Liver (tissue), 9 donors: ENCODE measurements around the gene S100Z. TPM values are rescaled to one million over a fixed set of nuclear protein-coding genes. Genes with fewer than 3 reads are reported as not detected.
"Not testable (repeated sequence)": the region's sequence is repeated elsewhere in the genome, so short reads cannot be mapped to it uniquely, and the experiment has no call there.

Source experiments
- DNase-seq: peaks from one replicate; pipeline ENCODE4 v3.0.0-alpha.2; 2017; ENCODE audit warnings: low spot score
- H3K27ac ChIP-seq, 2 donors: one replicate each; pipeline ENCODE4 v1.7.0; 2013; ENCODE audit warnings: inconsistent platforms in 2 of 2, low read length in 2 of 2, control low read depth in 1 of 2, low read depth in 1 of 2, mild to moderate bottlenecking in 1 of 2
- H3K27me3 ChIP-seq, 4 donors: one replicate each; pipeline versions ENCODE4 v1.6.1 to v1.7.0; 2013; ENCODE audit warnings: low read length in 3 of 4, inconsistent platforms in 1 of 4, mild to moderate bottlenecking in 1 of 4, moderate library complexity in 1 of 4; ENCODE audit not compliant: control insufficient read depth in 4 of 4, insufficient read depth in 4 of 4
- H3K36me3 ChIP-seq, 4 donors: one replicate each; pipeline versions ENCODE4 v1.6.1 to v1.7.0; 2013; ENCODE audit warnings: low read length in 3 of 4, mild to moderate bottlenecking in 3 of 4, low read depth in 1 of 4, moderate library complexity in 1 of 4; ENCODE audit not compliant: control insufficient read depth in 4 of 4, insufficient read depth in 3 of 4
- H3K4me1 ChIP-seq, 4 donors: one replicate each; pipeline versions ENCODE4 v1.6.1 to v1.7.0; 2013; ENCODE audit warnings: low read length in 3 of 4, mild to moderate bottlenecking in 3 of 4, moderate library complexity in 1 of 4; ENCODE audit not compliant: control insufficient read depth in 4 of 4, insufficient read depth in 4 of 4
- H3K4me3 ChIP-seq, 3 donors: one replicate each; pipeline versions ENCODE4 v1.6.1 to v1.7.0; 2013; ENCODE audit warnings: low read length in 3 of 3, control low read depth in 1 of 3, low read depth in 1 of 3, mild to moderate bottlenecking in 1 of 3
- H3K9ac ChIP-seq, 2 donors: one replicate each; pipeline ENCODE4 v1.7.0; 2013; ENCODE audit warnings: low read length in 2 of 2, mild to moderate bottlenecking in 2 of 2, moderate library complexity in 2 of 2, control low read depth in 1 of 2, low read depth in 1 of 2
- H3K9me3 ChIP-seq, 4 donors: one replicate each; pipeline versions ENCODE4 v1.6.1 to v1.7.0; 2013; ENCODE audit warnings: low read length in 3 of 4; ENCODE audit not compliant: control insufficient read depth in 4 of 4
- FOXA1 ChIP-seq: IDR thresholded peaks from 2 replicates; pipeline ENCODE4 v1.6.1; 2016; ENCODE audit warnings: antibody characterized with exemption
- GABPA ChIP-seq, 2 donors: IDR thresholded peaks in 1 of 2; conservative IDR thresholded peaks in 1 of 2; 2 replicates each; pipeline ENCODE4 v1.6.1; 2016; ENCODE audit warnings: antibody characterized with exemption in 2 of 2, mild to moderate bottlenecking in 1 of 2, moderate library complexity in 1 of 2
- HNF4A ChIP-seq, 2 donors: conservative IDR thresholded peaks; 2 replicates each; pipeline ENCODE4 v1.6.1; 2016; ENCODE audit warnings: antibody characterized with exemption in 2 of 2, mild to moderate bottlenecking in 2 of 2
- HNF4G ChIP-seq: IDR thresholded peaks from 2 replicates; pipeline ENCODE4 v1.6.1; 2016; ENCODE audit warnings: antibody characterized with exemption
- JUND ChIP-seq, 2 donors: IDR thresholded peaks; 2 replicates each; pipeline ENCODE4 v1.6.1; 2016; ENCODE audit warnings: antibody characterized with exemption in 2 of 2
- NR2F2 ChIP-seq: IDR thresholded peaks from 2 replicates; pipeline ENCODE4 v1.6.1; 2016; ENCODE audit warnings: antibody characterized with exemption
- RAD21 ChIP-seq, 2 donors: IDR thresholded peaks; 2 replicates each; pipeline ENCODE4 v1.6.1; 2016; ENCODE audit warnings: antibody characterized with exemption in 2 of 2, mild to moderate bottlenecking in 2 of 2
- RXRA ChIP-seq, 2 donors: IDR thresholded peaks; 2 replicates each; pipeline ENCODE4 v1.6.1; 2017 to 2018; ENCODE audit warnings: antibody characterized with exemption in 2 of 2, mild to moderate bottlenecking in 1 of 2
- SP1 ChIP-seq: IDR thresholded peaks from 2 replicates; pipeline ENCODE4 v1.6.1; 2018; ENCODE audit warnings: antibody characterized with exemption, mild to moderate bottlenecking
- YY1 ChIP-seq: IDR thresholded peaks from 2 replicates; pipeline ENCODE4 v1.6.1; 2016; ENCODE audit warnings: antibody characterized with exemption, mild to moderate bottlenecking
- WGBS: extraction: QIAGEN DNeasy Blood & Tissue Kit; methylation state at CpG from one replicate; pipeline ENCODE4 v1.1.7; 2013; 5-methylcytosine and 5-hydroxymethylcytosine counted together
- polyA plus RNA-seq, 2 donors: library from polyadenylated mRNA; stranded (reverse) in 1 of 2; unstranded in 1 of 2; fragments of 200-250 nt in 1 of 2; fragments of >200 nt in 1 of 2; fragmentation: Nextera tagmentation in 1 of 2; extraction: Ambion mirVana in 1 of 2; gene quantifications; one replicate each; pipeline versions ENCODE4 v1.2.1 to v1.2.3, GENCODE V29; 2013 to 2015
- total RNA-seq, 2 donors: library from RNA; depleted of rRNA; stranded (reverse); fragments of >200 nt; gene quantifications; one replicate each; pipeline ENCODE4 v1.2.3, GENCODE V29; 2014
- TF ChIP-seq, protein P1 (sequence below): IDR thresholded peaks from 2 replicates; pipeline ENCODE4 v1.6.1; 2016; ENCODE audit warnings: antibody characterized with exemption
- TF ChIP-seq, protein P2 (sequence below): IDR thresholded peaks from 2 replicates; pipeline ENCODE4 v1.6.1; 2016; ENCODE audit warnings: antibody characterized with exemption, mild to moderate bottlenecking
- TF ChIP-seq, protein P3 (sequence below): IDR thresholded peaks from 2 replicates; pipeline ENCODE4 v1.6.1; 2016; ENCODE audit warnings: antibody characterized with exemption
- TF ChIP-seq, protein P4 (sequence below): fragments of 150-350 bp; IDR thresholded peaks from 2 replicates; pipeline ENCODE4 v1.5.1; 2017; ENCODE audit warnings: improper control_type of control experiment, low read depth, low read length; ENCODE audit not compliant: missing input control
- donor health status: healthy.
- donor health status: healthy.
- donor health status: healthy.
- donor health status: healthy.
- donor health status: healthy.

S100Z gene
- total and polyA plus RNA-seq, 4 donors, result 0.05 to 0.33 (median 0.33) TPM; not detected in 1

DNA sequence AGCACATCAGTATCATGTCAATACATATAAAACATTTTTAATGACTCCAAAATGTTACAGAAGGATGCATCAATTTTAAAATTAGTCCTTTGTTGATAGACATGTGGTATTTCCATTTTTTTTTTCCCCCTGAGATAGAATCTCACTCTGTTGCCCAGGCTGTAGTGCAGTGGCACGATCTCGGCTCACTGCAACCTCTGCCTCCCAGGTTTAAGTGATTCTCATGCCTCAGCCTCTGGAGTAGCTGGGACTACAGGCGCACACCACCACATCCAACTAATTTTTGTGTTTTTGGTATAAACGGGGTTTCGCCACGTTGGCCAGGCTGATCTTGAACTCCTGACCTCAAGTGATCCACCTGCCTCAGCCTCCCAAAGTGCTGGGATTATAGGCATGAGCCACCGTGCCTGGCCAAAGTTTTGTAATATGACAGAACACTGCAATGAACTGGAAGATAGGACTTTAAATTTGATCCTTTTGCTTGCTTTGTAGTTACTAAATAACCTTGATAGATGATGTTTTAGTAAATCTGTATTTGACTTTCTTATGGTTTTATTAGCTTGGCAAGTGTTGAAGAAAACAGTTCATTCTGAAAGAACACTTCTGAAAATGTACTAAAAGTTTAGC, 27.6 kb upstream of the S100Z start:
- peak overlapping the region in 1 of 2 donors; percentile 27 for H3K27ac ChIP-seq
- 53% methylated on average over 7 of the region's 7 CpGs for WGBS

DNA sequence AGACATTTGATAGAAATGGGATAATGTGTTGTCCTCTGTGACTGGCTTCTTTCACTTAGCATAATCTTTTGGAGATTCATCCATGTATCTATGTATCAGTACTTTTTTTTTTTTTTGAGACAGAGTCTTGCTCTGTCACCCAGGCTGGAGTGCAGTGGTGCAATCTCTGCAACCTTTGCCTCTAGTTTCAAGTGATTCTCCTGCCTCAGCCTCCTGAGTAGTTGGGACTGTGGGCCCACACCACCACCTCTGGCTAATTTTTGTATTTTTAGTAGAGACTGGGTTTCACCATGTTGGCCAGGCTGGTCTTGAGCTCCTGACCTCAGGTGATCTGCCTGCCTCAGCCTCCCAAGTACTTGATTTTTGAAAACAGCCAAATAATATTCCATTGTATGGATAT, 23.4 kb upstream of the S100Z start:
- TF ChIP-seq HNF4A (conservative IDR thresholded peaks at IDR 0.05), result peak; percentile 37 to 46
- DNase-seq, H3K27me3 ChIP-seq, H3K9ac ChIP-seq, H3K4me3 ChIP-seq, H3K36me3 ChIP-seq, H3K27ac ChIP-seq, H3K9me3 ChIP-seq: not testable (repeated sequence)
- peaks cover 3 to 11% (median 6%) of the 10 kb centered on the region in 4 donors for H3K4me1 ChIP-seq

More for the DNA sequence above, 27.6 kb upstream of the S100Z start:
- peaks cover 11 to 35% (median 27%) of the 10 kb centered on the region in 4 donors for H3K4me1 ChIP-seq
- H3K36me3 ChIP-seq, H3K9ac ChIP-seq, H3K27me3 ChIP-seq, H3K9me3 ChIP-seq, DNase-seq, H3K4me3 ChIP-seq: not testable (repeated sequence)
- TF ChIP-seq YY1 (peak; percentile 37), JUND (IDR thresholded peaks at IDR 0.05) (peak; percentile 20 to 42), HNF4A (conservative IDR thresholded peaks at IDR 0.05) (peak; percentile 66 to 71), RXRA (IDR thresholded peaks at IDR 0.05) (peak; percentile 73 to 74), SP1 (peak; percentile 64), HNF4G (peak; percentile 24), RAD21 (IDR thresholded peaks at IDR 0.05) (peak in 1 of 2 donors; percentile 16)
- TF ChIP-seq, protein P1, sequence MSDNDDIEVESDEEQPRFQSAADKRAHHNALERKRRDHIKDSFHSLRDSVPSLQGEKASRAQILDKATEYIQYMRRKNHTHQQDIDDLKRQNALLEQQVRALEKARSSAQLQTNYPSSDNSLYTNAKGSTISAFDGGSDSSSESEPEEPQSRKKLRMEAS, result peak; percentile 62

DNA sequence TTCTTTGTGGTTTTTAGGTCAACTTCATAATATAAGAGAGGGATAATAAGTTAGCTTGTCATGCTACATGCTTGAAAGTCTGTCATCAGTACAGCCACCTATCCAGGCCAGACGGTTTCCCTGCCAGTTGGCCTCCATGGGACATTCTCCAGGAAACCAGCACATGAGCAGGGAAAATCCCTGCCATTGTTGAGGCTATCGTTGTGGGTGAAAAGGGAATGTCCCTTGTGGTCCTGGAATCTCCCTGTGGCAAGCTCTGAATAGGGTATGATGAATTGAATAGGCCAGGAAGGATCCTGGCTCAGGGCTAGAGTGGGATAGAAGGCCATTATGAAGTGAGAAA, 18.7 kb upstream of the S100Z start:
- 37% methylated on average over 2 of the region's 2 CpGs for WGBS
- H3K27me3 ChIP-seq, result no peaks in the 10 kb centered on the region

More for the DNA sequence above, 18.7 kb upstream of the S100Z start:
- no peak overlapping the region for H3K27ac ChIP-seq
- no peak overlapping the region for H3K4me3 ChIP-seq
- H3K9ac ChIP-seq, result no peak overlapping the region
- peaks cover 0 to 5% (median 1%) of the 10 kb centered on the region in 4 donors for H3K4me1 ChIP-seq
- no peak for DNase-seq
- peaks cover 2 to 4% (median 3%) of the 10 kb centered on the region in 4 donors for H3K36me3 ChIP-seq
- TF ChIP-seq HNF4A (conservative IDR thresholded peaks at IDR 0.05) (no peak), NR2F2 (no peak), RAD21 (IDR thresholded peaks at IDR 0.05) (no peak), GABPA (IDR thresholded peaks at IDR 0.05 in 1 of 2, conservative IDR thresholded peaks at IDR 0.05 in 1 of 2) (no peak), SP1 (no peak), JUND (IDR thresholded peaks at IDR 0.05) (no peak), YY1 (no peak), FOXA1 (no peak)
- TF ChIP-seq, protein P2, sequence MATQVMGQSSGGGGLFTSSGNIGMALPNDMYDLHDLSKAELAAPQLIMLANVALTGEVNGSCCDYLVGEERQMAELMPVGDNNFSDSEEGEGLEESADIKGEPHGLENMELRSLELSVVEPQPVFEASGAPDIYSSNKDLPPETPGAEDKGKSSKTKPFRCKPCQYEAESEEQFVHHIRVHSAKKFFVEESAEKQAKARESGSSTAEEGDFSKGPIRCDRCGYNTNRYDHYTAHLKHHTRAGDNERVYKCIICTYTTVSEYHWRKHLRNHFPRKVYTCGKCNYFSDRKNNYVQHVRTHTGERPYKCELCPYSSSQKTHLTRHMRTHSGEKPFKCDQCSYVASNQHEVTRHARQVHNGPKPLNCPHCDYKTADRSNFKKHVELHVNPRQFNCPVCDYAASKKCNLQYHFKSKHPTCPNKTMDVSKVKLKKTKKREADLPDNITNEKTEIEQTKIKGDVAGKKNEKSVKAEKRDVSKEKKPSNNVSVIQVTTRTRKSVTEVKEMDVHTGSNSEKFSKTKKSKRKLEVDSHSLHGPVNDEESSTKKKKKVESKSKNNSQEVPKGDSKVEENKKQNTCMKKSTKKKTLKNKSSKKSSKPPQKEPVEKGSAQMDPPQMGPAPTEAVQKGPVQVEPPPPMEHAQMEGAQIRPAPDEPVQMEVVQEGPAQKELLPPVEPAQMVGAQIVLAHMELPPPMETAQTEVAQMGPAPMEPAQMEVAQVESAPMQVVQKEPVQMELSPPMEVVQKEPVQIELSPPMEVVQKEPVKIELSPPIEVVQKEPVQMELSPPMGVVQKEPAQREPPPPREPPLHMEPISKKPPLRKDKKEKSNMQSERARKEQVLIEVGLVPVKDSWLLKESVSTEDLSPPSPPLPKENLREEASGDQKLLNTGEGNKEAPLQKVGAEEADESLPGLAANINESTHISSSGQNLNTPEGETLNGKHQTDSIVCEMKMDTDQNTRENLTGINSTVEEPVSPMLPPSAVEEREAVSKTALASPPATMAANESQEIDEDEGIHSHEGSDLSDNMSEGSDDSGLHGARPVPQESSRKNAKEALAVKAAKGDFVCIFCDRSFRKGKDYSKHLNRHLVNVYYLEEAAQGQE, result no peak
- TF ChIP-seq, protein P3, sequence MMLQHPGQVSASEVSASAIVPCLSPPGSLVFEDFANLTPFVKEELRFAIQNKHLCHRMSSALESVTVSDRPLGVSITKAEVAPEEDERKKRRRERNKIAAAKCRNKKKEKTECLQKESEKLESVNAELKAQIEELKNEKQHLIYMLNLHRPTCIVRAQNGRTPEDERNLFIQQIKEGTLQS, result no peak
- TF ChIP-seq, protein P4, sequence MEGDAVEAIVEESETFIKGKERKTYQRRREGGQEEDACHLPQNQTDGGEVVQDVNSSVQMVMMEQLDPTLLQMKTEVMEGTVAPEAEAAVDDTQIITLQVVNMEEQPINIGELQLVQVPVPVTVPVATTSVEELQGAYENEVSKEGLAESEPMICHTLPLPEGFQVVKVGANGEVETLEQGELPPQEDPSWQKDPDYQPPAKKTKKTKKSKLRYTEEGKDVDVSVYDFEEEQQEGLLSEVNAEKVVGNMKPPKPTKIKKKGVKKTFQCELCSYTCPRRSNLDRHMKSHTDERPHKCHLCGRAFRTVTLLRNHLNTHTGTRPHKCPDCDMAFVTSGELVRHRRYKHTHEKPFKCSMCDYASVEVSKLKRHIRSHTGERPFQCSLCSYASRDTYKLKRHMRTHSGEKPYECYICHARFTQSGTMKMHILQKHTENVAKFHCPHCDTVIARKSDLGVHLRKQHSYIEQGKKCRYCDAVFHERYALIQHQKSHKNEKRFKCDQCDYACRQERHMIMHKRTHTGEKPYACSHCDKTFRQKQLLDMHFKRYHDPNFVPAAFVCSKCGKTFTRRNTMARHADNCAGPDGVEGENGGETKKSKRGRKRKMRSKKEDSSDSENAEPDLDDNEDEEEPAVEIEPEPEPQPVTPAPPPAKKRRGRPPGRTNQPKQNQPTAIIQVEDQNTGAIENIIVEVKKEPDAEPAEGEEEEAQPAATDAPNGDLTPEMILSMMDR, result no peak
- no peaks in the 10 kb centered on the region for H3K9me3 ChIP-seq
